A549 (cell line): Measurements from ENCODE around the gene MARK3.

Experiments
- EP300 ChIP-seq, 2 experiments: fragments of >200 bp; sonication (Bioruptor Twin); formaldehyde crosslinking; IDR thresholded peaks; 2 replicates in 1 of 2; 3 replicates in 1 of 2; pipeline ENCODE4 v1.6.1; 2016 to 2017
- ESRRA ChIP-seq: fragments of 150-350 bp; IDR thresholded peaks from 2 replicates; pipeline ENCODE4 v1.6.1; 2014; ENCODE audit warnings: mild to moderate bottlenecking, low read length, borderline replicate concordance
- GATA3 ChIP-seq: IDR thresholded peaks from 2 replicates; pipeline ENCODE4 v1.6.1; 2012; ENCODE audit warnings: borderline replicate concordance
- MYC ChIP-seq: IDR thresholded peaks from 2 replicates; pipeline ENCODE4 v1.6.1; 2012; ENCODE audit warnings: mild to moderate bottlenecking, inconsistent platforms, low read length, improper control_type of control experiment, borderline replicate concordance
- NPAS2 ChIP-seq: fragments of 250-450 bp; sonication (Bioruptor Pico); IDR thresholded peaks from 2 replicates; pipeline ENCODE4 v1.8.0; 2022; ENCODE audit warnings: mild to moderate bottlenecking, moderate library complexity, borderline replicate concordance
- POLR2A ChIP-seq: IDR thresholded peaks from 2 replicates; pipeline ENCODE4 v1.6.1; 2012; ENCODE audit warnings: mild to moderate bottlenecking, low read length
- POLR2AphosphoS2 ChIP-seq: conservative IDR thresholded peaks from 2 replicates; pipeline ENCODE4 v1.6.1; 2012; ENCODE audit warnings: low read length, improper control_type of control experiment, inconsistent platforms
- RFX5 ChIP-seq: fragments of 450-650 bp; IDR thresholded peaks from 2 replicates; pipeline ENCODE4 v1.7.1; 2014; ENCODE audit warnings: antibody characterized with exemption, mild to moderate bottlenecking, moderate library complexity
- ZFP36 ChIP-seq: fragments of 450-650 bp; IDR thresholded peaks from 2 replicates; pipeline ENCODE4 v1.6.1; 2014; ENCODE audit warnings: borderline replicate concordance; ENCODE audit not compliant: partially characterized antibody
- ZNF302 ChIP-seq: fragments of 250-450 bp; sonication (Bioruptor Pico); IDR thresholded peaks from 2 replicates; pipeline ENCODE4 v1.9.0; 2021; ENCODE audit warnings: inconsistent platforms, mild to moderate bottlenecking, moderate library complexity
- TF ChIP-seq, protein P1 (sequence below): fragments of >200 bp; sonication (Bioruptor Twin); formaldehyde crosslinking; IDR thresholded peaks from 3 replicates; pipeline ENCODE4 v1.5.1; 2016
- TF ChIP-seq, protein P2 (sequence below): fragments of 200-600 bp; sonication (generic); IDR thresholded peaks from 2 replicates; pipeline ENCODE4 v1.6.1; 2016; ENCODE audit warnings: antibody characterized with exemption, mild to moderate bottlenecking, moderate library complexity

DNA sequence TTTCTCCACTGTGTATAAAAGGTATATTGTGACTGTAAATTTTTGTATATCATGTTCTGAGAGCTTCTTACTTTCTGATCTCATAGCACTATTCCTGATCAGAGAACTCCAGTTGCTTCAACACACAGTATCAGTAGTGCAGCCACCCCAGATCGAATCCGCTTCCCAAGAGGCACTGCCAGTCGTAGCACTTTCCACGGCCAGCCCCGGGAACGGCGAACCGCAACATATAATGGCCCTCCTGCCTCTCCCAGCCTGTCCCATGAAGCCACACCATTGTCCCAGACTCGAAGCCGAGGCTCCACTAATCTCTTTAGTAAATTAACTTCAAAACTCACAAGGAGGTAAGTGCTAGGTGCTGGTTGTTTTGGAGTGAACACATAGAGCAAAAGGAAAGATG, 106.5 kb downstream of the MARK3 start:
- TF ChIP-seq, protein P1, sequence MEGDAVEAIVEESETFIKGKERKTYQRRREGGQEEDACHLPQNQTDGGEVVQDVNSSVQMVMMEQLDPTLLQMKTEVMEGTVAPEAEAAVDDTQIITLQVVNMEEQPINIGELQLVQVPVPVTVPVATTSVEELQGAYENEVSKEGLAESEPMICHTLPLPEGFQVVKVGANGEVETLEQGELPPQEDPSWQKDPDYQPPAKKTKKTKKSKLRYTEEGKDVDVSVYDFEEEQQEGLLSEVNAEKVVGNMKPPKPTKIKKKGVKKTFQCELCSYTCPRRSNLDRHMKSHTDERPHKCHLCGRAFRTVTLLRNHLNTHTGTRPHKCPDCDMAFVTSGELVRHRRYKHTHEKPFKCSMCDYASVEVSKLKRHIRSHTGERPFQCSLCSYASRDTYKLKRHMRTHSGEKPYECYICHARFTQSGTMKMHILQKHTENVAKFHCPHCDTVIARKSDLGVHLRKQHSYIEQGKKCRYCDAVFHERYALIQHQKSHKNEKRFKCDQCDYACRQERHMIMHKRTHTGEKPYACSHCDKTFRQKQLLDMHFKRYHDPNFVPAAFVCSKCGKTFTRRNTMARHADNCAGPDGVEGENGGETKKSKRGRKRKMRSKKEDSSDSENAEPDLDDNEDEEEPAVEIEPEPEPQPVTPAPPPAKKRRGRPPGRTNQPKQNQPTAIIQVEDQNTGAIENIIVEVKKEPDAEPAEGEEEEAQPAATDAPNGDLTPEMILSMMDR, result no peak
- TF ChIP-seq POLR2A (no peak), GATA3 (no peak), POLR2AphosphoS2 (no peak), RFX5 (no peak), EP300 (IDR thresholded peaks at IDR 0.05) (no peak), ZNF302 (no peak), NPAS2 (no peak), ZFP36 (no peak), MYC (no peak), ESRRA (no peak)
- TF ChIP-seq, protein P2, sequence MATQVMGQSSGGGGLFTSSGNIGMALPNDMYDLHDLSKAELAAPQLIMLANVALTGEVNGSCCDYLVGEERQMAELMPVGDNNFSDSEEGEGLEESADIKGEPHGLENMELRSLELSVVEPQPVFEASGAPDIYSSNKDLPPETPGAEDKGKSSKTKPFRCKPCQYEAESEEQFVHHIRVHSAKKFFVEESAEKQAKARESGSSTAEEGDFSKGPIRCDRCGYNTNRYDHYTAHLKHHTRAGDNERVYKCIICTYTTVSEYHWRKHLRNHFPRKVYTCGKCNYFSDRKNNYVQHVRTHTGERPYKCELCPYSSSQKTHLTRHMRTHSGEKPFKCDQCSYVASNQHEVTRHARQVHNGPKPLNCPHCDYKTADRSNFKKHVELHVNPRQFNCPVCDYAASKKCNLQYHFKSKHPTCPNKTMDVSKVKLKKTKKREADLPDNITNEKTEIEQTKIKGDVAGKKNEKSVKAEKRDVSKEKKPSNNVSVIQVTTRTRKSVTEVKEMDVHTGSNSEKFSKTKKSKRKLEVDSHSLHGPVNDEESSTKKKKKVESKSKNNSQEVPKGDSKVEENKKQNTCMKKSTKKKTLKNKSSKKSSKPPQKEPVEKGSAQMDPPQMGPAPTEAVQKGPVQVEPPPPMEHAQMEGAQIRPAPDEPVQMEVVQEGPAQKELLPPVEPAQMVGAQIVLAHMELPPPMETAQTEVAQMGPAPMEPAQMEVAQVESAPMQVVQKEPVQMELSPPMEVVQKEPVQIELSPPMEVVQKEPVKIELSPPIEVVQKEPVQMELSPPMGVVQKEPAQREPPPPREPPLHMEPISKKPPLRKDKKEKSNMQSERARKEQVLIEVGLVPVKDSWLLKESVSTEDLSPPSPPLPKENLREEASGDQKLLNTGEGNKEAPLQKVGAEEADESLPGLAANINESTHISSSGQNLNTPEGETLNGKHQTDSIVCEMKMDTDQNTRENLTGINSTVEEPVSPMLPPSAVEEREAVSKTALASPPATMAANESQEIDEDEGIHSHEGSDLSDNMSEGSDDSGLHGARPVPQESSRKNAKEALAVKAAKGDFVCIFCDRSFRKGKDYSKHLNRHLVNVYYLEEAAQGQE, result no peak
